Mesenchymal stem cell (in vitro differentiated cells and primary cell): Measurements from ENCODE around the gene PKNOX2.
A peak's percentile ranks its signal among the peaks of the same experiment; 100 is the strongest.

Experiments
- DNase-seq: peaks from one replicate; pipeline ENCODE4 v3.0.0-alpha.2; 2013
- H2AFZ ChIP-seq: one replicate; pipeline ENCODE4 v1.6.1; 2013; ENCODE audit warnings: low read depth, mild to moderate bottlenecking, control low read depth, inconsistent platforms, low read length, moderate library complexity
- H2AK5ac ChIP-seq: 2 replicates; pipeline ENCODE4 v1.6.1; 2013; ENCODE audit warnings: low read length, moderate library complexity, mild to moderate bottlenecking, inconsistent platforms; ENCODE audit not compliant: severe bottlenecking
- H2BK120ac ChIP-seq: one replicate; pipeline ENCODE4 v1.6.1; 2013; ENCODE audit warnings: low read depth, mild to moderate bottlenecking, inconsistent platforms, low read length, moderate library complexity
- H2BK12ac ChIP-seq, 2 experiments: one replicate each; pipeline ENCODE4 v1.6.1; 2013; ENCODE audit warnings: inconsistent platforms in 2 of 2, low read length in 2 of 2, mild to moderate bottlenecking in 2 of 2, moderate library complexity in 2 of 2, control low read depth in 1 of 2
- H2BK15ac ChIP-seq: one replicate; pipeline ENCODE4 v1.6.1; 2013; ENCODE audit warnings: mild to moderate bottlenecking, low read depth, inconsistent platforms; ENCODE audit not compliant: poor library complexity, severe bottlenecking
- H2BK5ac ChIP-seq: 2 replicates; pipeline ENCODE4 v1.6.1; 2013; ENCODE audit warnings: low read depth, mild to moderate bottlenecking, low read length, control low read depth, inconsistent platforms; ENCODE audit not compliant: poor library complexity, severe bottlenecking
- H3K14ac ChIP-seq, 2 experiments: one replicate each; pipeline ENCODE4 v1.6.1; 2013; ENCODE audit warnings: inconsistent platforms in 2 of 2, low read length in 2 of 2, control low read depth in 1 of 2, mild to moderate bottlenecking in 1 of 2, moderate library complexity in 1 of 2
- H3K18ac ChIP-seq, 2 experiments: one replicate each; pipeline ENCODE4 v1.6.1; 2013; ENCODE audit warnings: inconsistent platforms in 2 of 2, low read length in 2 of 2, control low read depth in 1 of 2, low read depth in 1 of 2, mild to moderate bottlenecking in 1 of 2
- H3K23ac ChIP-seq, 2 experiments: one replicate each; pipeline ENCODE4 v1.6.1; 2013; ENCODE audit warnings: inconsistent platforms in 2 of 2, low read length in 2 of 2, mild to moderate bottlenecking in 2 of 2, moderate library complexity in 2 of 2, control low read depth in 1 of 2
- H3K27ac ChIP-seq: 2 replicates; pipeline ENCODE4 v1.5.1; 2013; ENCODE audit warnings: mild to moderate bottlenecking, moderate library complexity, low read length, control low read depth, inconsistent platforms; ENCODE audit not compliant: poor library complexity, severe bottlenecking
- H3K27me3 ChIP-seq, 2 experiments: 2 replicates each; pipeline versions ENCODE4 v1.6.1 to v1.7.0; 2013; ENCODE audit warnings: low read length in 2 of 2, mild to moderate bottlenecking in 2 of 2, moderate library complexity in 2 of 2, control low read depth in 1 of 2, inconsistent platforms in 1 of 2; ENCODE audit not compliant: control insufficient read depth in 1 of 2, insufficient read depth in 1 of 2
- H3K36me3 ChIP-seq, 2 experiments: 2 replicates each; pipeline versions ENCODE4 v1.6.1 to v1.7.0; 2013; ENCODE audit warnings: low read length in 2 of 2, control low read depth in 1 of 2, inconsistent platforms in 1 of 2, low read depth in 1 of 2, mild to moderate bottlenecking in 1 of 2; ENCODE audit not compliant: insufficient read depth in 2 of 2, control insufficient read depth in 1 of 2
- H3K4ac ChIP-seq, 2 experiments: one replicate each; pipeline ENCODE4 v1.6.1; 2013; ENCODE audit warnings: inconsistent platforms in 2 of 2, low read length in 2 of 2, mild to moderate bottlenecking in 2 of 2, moderate library complexity in 2 of 2, control low read depth in 1 of 2, low read depth in 1 of 2
- H3K4me1 ChIP-seq: 2 replicates; pipeline ENCODE4 v1.6.1; 2013; ENCODE audit warnings: low read depth, low read length, control low read depth; ENCODE audit not compliant: control insufficient read depth, insufficient read depth
- H3K4me2 ChIP-seq: 2 replicates; pipeline ENCODE4 v1.6.1; 2013; ENCODE audit warnings: low read length, mild to moderate bottlenecking, inconsistent platforms; ENCODE audit not compliant: poor library complexity, severe bottlenecking
- H3K4me3 ChIP-seq, 2 experiments: 2 replicates each; pipeline versions ENCODE4 v1.5.1 to v1.7.0; 2013; ENCODE audit warnings: low read length in 2 of 2, mild to moderate bottlenecking in 2 of 2, control low read depth in 1 of 2, low read depth in 1 of 2; ENCODE audit not compliant: insufficient read depth in 1 of 2
- H3K79me1 ChIP-seq: replicated peaks from 2 replicates; pipeline ENCODE4 v1.6.1; 2013; ENCODE audit warnings: mild to moderate bottlenecking, control low read depth, low read length, inconsistent platforms; ENCODE audit not compliant: poor library complexity, severe bottlenecking
- H3K9ac ChIP-seq: 2 replicates; pipeline ENCODE4 v1.7.0; 2013; ENCODE audit warnings: mild to moderate bottlenecking, low read length, moderate library complexity
- H3K9me3 ChIP-seq: 2 replicates; pipeline ENCODE4 v1.7.0; 2013; ENCODE audit warnings: mild to moderate bottlenecking, low read length; ENCODE audit not compliant: control insufficient read depth
- H4K8ac ChIP-seq: one replicate; pipeline ENCODE4 v1.6.1; 2013; ENCODE audit warnings: inconsistent platforms, mild to moderate bottlenecking, low read length, moderate library complexity
- H4K91ac ChIP-seq: one replicate; pipeline ENCODE4 v1.6.1; 2013; ENCODE audit warnings: mild to moderate bottlenecking, low read length, inconsistent platforms
- WGBS: methylation state at CpG from one replicate; pipeline ENCODE4 v1.1.7; 2013; ENCODE audit warnings: mixed read lengths; 5-methylcytosine and 5-hydroxymethylcytosine counted together

PKNOX2 gene

DNA sequence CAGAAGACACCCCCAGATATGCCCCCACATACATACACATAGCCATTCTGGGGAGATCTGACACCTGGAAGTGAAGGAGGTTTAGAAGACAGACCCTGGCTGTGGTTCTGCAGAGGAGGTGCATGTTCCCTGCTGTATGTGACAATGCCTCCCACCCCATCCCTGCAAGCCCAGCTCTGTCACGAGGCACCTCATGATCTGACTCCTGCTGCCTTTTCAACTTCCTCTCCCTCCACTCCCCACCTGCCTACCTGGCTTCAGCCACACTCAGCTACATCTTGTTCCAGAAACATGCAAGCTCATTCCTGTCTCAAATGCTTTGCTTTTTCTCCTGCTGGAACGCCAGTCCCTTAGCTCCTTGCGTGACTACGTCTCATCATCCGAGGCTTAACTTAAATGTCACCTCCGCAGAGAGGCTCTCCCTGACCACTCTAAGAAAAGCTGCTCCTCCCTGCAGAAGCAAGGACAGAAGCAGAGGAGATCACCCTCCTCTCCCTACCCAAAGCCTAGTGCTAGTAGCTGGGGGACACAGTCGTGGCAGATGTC lies 217.0 kb downstream of the PKNOX2 start:
- Histone ChIP-seq H2BK5ac (no peak overlapping the region), H3K18ac (no peak overlapping the region), H3K23ac (no peak overlapping the region), H3K9ac (no peak overlapping the region), H3K79me1 (peaks cover 11% of the 10 kb centered on the region), H3K4ac (no peak overlapping the region), H4K8ac (no peak overlapping the region), H3K14ac (peak overlapping the region in 1 of 2 experiments; percentile 85), H3K27ac (no peak overlapping the region), H2BK120ac (no peak overlapping the region), H3K4me2 (no peak overlapping the region), H4K91ac (no peak overlapping the region), H2BK12ac (no peak overlapping the region), H3K27me3 (peaks cover 0 to 58% of the 10 kb centered on the region in 2 experiments), H2AFZ (no peak overlapping the region), H3K36me3 (peaks cover 0 to 46% of the 10 kb centered on the region in 2 experiments), H3K9me3 (no peaks in the 10 kb centered on the region), H2AK5ac (no peak overlapping the region), H3K4me1 (peaks cover 8% of the 10 kb centered on the region), H3K4me3 (no peak overlapping the region), H2BK15ac (no peak overlapping the region)
- whole genome bisulfite sequencing = 94% methylated on average over 7 of the region's 7 CpGs
- DNase-seq = no peak

DNA sequence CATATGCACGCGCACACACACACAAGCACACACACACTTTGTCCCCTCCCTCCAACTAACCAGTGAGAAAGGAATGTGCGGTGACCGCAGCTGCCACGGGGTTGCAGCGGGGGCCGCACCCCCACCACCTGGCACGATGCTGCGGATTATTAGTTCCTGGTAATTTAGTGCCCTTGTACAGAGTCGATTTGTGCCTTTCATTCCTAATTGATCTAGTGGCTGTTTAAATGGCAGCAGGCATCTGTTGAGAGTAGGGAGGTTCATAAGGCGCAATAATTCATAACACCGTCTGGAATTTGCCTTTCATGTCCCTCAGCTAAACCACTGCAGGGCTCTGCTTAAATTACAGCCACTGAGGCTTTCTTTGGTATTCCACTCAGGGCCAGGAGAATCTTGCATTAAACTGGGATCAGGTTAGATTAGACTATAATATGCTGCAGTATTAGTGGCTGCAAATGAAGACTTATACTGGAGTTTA lies 217.8 kb downstream of the PKNOX2 start:
- Histone ChIP-seq H3K4ac (no peak overlapping the region), H3K4me2 (no peak overlapping the region), H2BK15ac (no peak overlapping the region), H2AK5ac (no peak overlapping the region), H3K4me3 (no peak overlapping the region), H3K9ac (no peak overlapping the region), H3K14ac (no peak overlapping the region), H4K8ac (no peak overlapping the region), H3K79me1 (peaks cover 10% of the 10 kb centered on the region), H2BK12ac (no peak overlapping the region), H3K18ac (no peak overlapping the region), H3K4me1 (peaks cover 8% of the 10 kb centered on the region), H3K9me3 (no peaks in the 10 kb centered on the region), H2BK120ac (no peak overlapping the region), H2AFZ (no peak overlapping the region), H3K27me3 (peaks cover 0 to 52% of the 10 kb centered on the region in 2 experiments), H3K23ac (no peak overlapping the region), H2BK5ac (no peak overlapping the region), H3K27ac (no peak overlapping the region), H3K36me3 (peaks cover 0 to 52% of the 10 kb centered on the region in 2 experiments), H4K91ac (no peak overlapping the region)
- WGBS = 93% methylated on average over 12 of the region's 12 CpGs
- DNase-seq = no peak

DNA sequence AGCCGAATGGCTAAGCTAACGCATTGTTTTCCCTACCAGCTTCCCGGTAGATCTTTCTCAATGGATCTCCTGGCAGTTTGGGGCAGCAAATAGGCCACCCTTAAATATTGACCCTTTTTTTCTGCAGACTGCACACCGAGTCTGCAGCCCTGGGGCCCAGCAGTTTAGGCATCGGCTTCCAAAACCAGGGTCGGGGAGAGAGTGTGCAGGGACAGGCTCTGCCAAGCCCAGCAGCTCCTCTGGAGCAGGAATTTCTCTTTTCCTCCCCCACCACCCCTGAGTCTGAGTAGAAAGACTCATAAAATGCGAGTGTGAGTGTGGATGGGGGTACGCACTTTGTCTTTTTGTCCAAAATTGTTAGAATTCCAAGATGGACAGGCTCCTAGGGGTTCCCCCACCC lies 218.3 kb downstream of the PKNOX2 start:
- Histone ChIP-seq H3K4me1 (peaks cover 8% of the 10 kb centered on the region), H2BK5ac (no peak overlapping the region), H2BK15ac (no peak overlapping the region), H2BK12ac (no peak overlapping the region), H3K9ac (no peak overlapping the region), H2AK5ac (no peak overlapping the region), H2BK120ac (no peak overlapping the region), H4K91ac (no peak overlapping the region), H4K8ac (no peak overlapping the region), H3K4me3 (no peak overlapping the region), H3K14ac (no peak overlapping the region), H3K4ac (no peak overlapping the region), H3K27ac (no peak overlapping the region), H3K36me3 (peaks cover 0 to 52% of the 10 kb centered on the region in 2 experiments), H3K4me2 (no peak overlapping the region), H3K79me1 (peaks cover 7% of the 10 kb centered on the region), H3K9me3 (no peaks in the 10 kb centered on the region), H3K18ac (no peak overlapping the region), H3K27me3 (peaks cover 0 to 49% of the 10 kb centered on the region in 2 experiments), H3K23ac (no peak overlapping the region), H2AFZ (no peak overlapping the region)
- 96% methylated on average over 6 of the region's 8 CpGs for WGBS
- no peak for DNase-seq

DNA sequence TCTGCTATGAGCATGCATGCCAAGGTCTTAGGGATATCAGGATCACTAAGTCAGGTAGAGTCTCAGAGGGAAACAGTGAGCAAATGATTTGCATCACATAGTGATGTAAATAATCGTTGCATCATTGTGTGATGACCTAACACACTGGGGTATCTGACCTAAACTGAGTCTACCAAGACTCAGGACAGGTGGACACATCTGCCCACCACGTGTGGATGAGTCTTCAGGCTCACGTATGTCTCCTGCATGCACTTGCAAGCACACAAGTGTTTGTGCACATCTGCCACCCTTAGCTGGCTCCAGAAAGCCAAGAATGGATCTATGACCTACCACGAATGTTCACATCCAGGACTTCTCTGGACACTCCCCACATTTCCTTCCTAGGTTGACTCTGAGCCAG lies 220.3 kb downstream of the PKNOX2 start:
- Histone ChIP-seq H2BK12ac (no peak overlapping the region), H4K8ac (no peak overlapping the region), H2BK5ac (no peak overlapping the region), H2AFZ (no peak overlapping the region), H3K27ac (no peak overlapping the region), H3K23ac (no peak overlapping the region), H3K4me2 (no peak overlapping the region), H3K4me1 (peaks cover 8% of the 10 kb centered on the region), H3K27me3 (peaks cover 0 to 36% of the 10 kb centered on the region in 2 experiments), H3K14ac (no peak overlapping the region), H3K36me3 (peaks cover 0 to 58% of the 10 kb centered on the region in 2 experiments), H3K9me3 (no peaks in the 10 kb centered on the region), H3K4me3 (no peak overlapping the region), H3K79me1 (peaks cover 3% of the 10 kb centered on the region), H2BK120ac (no peak overlapping the region), H2AK5ac (no peak overlapping the region), H2BK15ac (no peak overlapping the region), H3K18ac (no peak overlapping the region), H3K9ac (no peak overlapping the region), H4K91ac (no peak overlapping the region), H3K4ac (no peak overlapping the region)
- 91% methylated on average over 4 of the region's 4 CpGs for WGBS
- no peak for DNase-seq
